Brain microvascular endothelial cell (primary cell): ENCODE data around the gene PARP16.
A peak's percentile ranks its signal among the peaks of the same experiment; 100 is the strongest.
"Not testable (repeated sequence)": the region's sequence is repeated elsewhere in the genome, so short reads cannot be mapped to it uniquely, and the experiment has no call there.

ENCODE experiments used
- DNase-seq: peaks from one replicate; pipeline ENCODE4 v3.0.0-alpha.2; 2020
- H3K27ac ChIP-seq: fragments of 250-450 bp; sonication (Bioruptor Pico); 2 replicates; pipeline ENCODE4 v1.5.1; 2020; ENCODE audit warnings: mild to moderate bottlenecking, moderate library complexity
- H3K27me3 ChIP-seq: fragments of 250-450 bp; sonication (Bioruptor Pico); replicated peaks from 2 replicates; pipeline ENCODE4 v1.5.1; 2020; ENCODE audit warnings: mild to moderate bottlenecking
- H3K36me3 ChIP-seq: fragments of 250-450 bp; sonication (Bioruptor Pico); replicated peaks from 2 replicates; pipeline ENCODE4 v1.5.1; 2020; ENCODE audit warnings: mild to moderate bottlenecking
- H3K4me3 ChIP-seq: 2 replicates; pipeline ENCODE4 v1.5.1; 2011; ENCODE audit warnings: low read depth, mild to moderate bottlenecking, control low read depth, low read length, moderate library complexity
- CTCF ChIP-seq: IDR thresholded peaks from 2 replicates; pipeline ENCODE4 v1.5.1; 2011; ENCODE audit warnings: low read depth, mild to moderate bottlenecking, moderate library complexity, low read length, control low read depth, inconsistent platforms; ENCODE audit errors: missing control alignments
- in situ Hi-C: cut with HindIII; loops from 2 replicates; pipeline ENCODE4 v1.10.0; 2017; ENCODE audit warnings: low sequenced_read_pairs, low pct_ligation_motif_present

Gene PARP16

DNA sequence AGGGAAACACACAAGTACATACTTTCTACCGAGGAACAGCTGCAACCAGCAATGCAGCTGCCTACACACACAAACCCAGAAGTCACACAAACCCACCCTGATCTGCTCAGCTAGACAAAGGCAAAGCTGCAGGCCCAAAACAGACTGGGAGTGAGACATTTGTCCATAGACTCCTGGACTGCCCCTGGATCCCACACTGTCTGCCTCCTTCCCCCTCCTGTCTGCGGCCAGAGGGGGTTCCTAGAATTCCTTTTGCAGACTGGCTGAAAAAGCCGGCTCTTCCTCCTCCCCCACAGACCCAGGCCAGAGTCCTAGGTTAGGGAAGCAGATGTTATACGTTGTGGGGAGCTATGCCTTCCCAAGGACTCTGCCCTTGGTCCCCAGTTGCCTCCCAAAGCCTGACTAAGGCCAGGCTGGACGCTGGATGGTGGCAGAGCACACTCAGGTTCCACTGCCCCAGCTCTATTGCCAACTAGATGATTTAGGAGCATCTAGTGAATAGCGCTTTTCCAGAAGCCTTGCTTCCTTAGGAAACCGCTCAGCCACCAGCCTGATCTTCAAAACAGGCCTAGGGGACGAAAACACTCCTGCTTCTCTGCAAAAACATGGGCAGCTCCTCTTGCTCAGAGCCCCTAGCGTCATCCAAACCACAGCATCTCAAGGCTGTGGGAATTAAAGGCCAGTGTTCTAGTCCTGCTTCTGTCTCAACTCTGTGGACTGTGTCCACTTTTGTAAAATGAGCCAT lies 38.0 kb downstream of the PARP16 start:
- H3K27ac ChIP-seq, result no peak overlapping the region
- H3K4me3 ChIP-seq, result no peak overlapping the region
- no peak for TF ChIP-seq CTCF
- no peaks in the 10 kb centered on the region for H3K36me3 ChIP-seq
- no peaks in the 10 kb centered on the region for H3K27me3 ChIP-seq
- no peak for DNase-seq
- in situ Hi-C loops, result no loop called here

GRCh38 chr15:65246939-65247338 lies 39.7 kb downstream of the PARP16 start:
- no peak overlapping the region for H3K27ac ChIP-seq
- no peak for TF ChIP-seq CTCF
- H3K36me3 ChIP-seq, result no peaks in the 10 kb centered on the region
- in situ Hi-C loops, result no loop called here
- H3K27me3 ChIP-seq, result no peaks in the 10 kb centered on the region
- no peak overlapping the region for H3K4me3 ChIP-seq
- DNase-seq, result no peak

- DNase-seq, result no peak
- Histone ChIP-seq H3K27ac (no peak overlapping the region), H3K27me3 (no peaks in the 10 kb centered on the region), H3K36me3 (no peaks in the 10 kb centered on the region), H3K4me3 (no peak overlapping the region)
- TF ChIP-seq CTCF, result no peak
- in situ Hi-C loops, result no loop called here
These were observed 40.5 kb downstream of the PARP16 start for GRCh38 chr15:65246026-65246714.

DNA sequence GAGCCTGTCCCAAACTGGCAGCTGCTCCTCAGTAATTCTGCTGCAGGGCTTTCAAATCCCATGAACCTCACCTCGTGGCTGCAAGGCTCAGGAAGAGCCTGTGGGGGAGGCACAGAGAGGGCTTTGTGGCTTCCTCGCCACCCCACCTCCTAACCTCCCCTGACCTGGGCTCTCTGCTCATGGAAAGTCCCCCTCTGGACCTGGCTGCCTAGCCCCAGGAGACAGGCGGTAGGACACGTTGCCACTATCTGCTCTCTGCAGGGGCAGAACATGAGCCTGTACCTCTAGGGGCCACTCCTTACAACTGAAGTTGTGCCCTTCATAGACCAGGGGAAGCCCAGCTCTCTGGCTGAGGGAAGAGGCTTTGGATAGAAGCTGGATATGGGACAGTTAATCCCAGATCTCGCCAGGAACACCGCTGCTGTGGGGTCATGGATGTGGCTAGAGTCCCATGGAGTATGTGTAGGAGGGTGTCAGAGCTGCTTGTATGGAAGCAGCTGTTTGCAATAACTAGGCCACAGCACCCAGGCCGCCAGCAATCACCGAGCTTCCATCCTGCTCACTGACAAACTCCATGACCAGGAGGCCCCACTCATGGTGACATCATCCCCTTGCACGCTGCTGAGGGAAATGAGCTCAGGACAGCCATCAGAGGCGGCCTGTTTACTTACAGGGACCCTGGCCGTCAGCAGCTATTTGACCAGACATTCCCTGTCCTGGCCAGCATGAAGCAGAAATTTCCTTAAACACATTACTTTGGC lies 41.4 kb downstream of the PARP16 start:
- Histone ChIP-seq H3K27ac (no peak overlapping the region), H3K4me3 (no peak overlapping the region), H3K27me3 (no peaks in the 10 kb centered on the region), H3K36me3 (no peaks in the 10 kb centered on the region)
- no peak for TF ChIP-seq CTCF
- in situ Hi-C loops, result no loop called here
- DNase-seq, result peak; percentile 47

GRCh38 chr15:65244638-65245037 lies 42.0 kb downstream of the PARP16 start:
- H3K27ac ChIP-seq, result no peak overlapping the region
- TF ChIP-seq CTCF, result no peak
- in situ Hi-C loops, result no loop called here
- no peaks in the 10 kb centered on the region for H3K36me3 ChIP-seq
- no peak overlapping the region for H3K4me3 ChIP-seq
- no peak for DNase-seq
- H3K27me3 ChIP-seq, result no peaks in the 10 kb centered on the region

DNA sequence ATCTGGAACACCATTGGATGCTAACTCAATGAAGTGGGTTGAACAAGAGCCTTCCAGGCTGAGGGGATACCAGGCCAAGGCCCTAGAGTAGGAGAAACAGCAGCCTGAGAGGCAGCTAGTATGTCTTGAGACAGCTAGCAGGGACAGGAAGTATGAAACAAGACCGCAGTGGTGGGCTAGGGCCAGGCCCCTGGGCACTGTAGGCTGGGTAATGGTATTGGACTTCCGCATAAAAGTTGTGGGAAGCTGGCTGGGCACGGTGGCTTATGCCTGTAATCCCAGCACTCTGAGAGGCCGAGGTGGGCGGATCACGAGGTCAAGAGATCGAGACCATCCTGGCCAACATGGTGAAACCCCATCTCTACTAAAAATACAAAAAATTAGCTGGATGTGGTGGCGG lies 50.2 kb downstream of the PARP16 start:
- H3K27me3 ChIP-seq, in situ Hi-C loops, H3K36me3 ChIP-seq, H3K4me3 ChIP-seq, H3K27ac ChIP-seq, DNase-seq: not testable (repeated sequence)
